ENCODE measurements around the gene TBC1D4. TPM values are rescaled to one million over a fixed set of nuclear protein-coding genes. Genes with fewer than 3 reads are reported as not detected.

Gene TBC1D4
- total RNA-seq, 1 experiment from 2014 or later: 177 TPM

DNA sequence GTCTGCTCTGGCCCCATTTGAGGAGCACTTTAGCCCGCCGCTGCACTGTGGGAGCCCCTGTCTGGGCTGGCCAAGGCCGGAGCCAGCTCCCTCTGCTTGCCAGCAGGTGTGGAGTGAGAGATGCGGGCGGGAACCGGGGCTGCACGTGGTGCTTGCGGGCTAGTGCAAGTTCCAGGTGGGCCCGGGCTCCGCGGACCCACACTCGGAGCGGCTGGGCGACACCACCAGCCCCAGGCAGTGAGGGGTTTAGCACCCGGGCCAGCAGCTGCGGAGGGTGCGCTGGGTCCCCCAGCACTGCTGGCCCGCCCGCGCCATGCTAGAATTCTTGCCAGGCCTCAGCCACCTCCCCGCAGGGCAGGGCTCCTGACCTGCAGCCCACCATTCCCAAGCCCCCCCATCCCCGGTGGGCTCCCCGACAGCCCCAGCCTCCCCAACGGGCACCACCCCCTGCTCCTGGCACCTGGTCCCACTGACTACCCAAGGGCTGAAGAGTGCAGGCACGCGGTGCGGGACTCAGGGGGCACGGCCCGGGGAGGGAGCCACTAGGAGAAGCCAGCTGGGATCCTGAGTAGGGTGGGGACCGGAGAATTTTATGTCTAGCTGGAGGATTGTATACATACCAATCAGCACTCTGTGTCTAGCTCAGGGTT lies 36.6 kb upstream of the TBC1D4 start:
- no peaks in the 10 kb centered on the region for H3K27me3 ChIP-seq (replicated peaks; ENCODE audit: control insufficient read depth, insufficient read depth, low read length)
- Mint-ChIP-seq H3K4me1 (ENCODE audit: low read depth, unreplicated experiment) (no peaks in the 10 kb centered on the region), H3K4me3 (ENCODE audit: unreplicated experiment) (no peak overlapping the region), H3K27me3 (ENCODE audit: insufficient read depth, unreplicated experiment) (no peaks in the 10 kb centered on the region), H3K9me3 (ENCODE audit: unreplicated experiment) (peaks cover 24% of the 10 kb centered on the region), H3K36me3 (ENCODE audit: insufficient read depth, unreplicated experiment) (no peaks in the 10 kb centered on the region), H3K27ac (ENCODE audit: unreplicated experiment) (no peak overlapping the region)
- TF ChIP-seq, protein P1, sequence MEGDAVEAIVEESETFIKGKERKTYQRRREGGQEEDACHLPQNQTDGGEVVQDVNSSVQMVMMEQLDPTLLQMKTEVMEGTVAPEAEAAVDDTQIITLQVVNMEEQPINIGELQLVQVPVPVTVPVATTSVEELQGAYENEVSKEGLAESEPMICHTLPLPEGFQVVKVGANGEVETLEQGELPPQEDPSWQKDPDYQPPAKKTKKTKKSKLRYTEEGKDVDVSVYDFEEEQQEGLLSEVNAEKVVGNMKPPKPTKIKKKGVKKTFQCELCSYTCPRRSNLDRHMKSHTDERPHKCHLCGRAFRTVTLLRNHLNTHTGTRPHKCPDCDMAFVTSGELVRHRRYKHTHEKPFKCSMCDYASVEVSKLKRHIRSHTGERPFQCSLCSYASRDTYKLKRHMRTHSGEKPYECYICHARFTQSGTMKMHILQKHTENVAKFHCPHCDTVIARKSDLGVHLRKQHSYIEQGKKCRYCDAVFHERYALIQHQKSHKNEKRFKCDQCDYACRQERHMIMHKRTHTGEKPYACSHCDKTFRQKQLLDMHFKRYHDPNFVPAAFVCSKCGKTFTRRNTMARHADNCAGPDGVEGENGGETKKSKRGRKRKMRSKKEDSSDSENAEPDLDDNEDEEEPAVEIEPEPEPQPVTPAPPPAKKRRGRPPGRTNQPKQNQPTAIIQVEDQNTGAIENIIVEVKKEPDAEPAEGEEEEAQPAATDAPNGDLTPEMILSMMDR (IDR thresholded peaks at IDR 0.05; ENCODE audit: insufficient read depth in 1 of 2, low read depth in 1 of 2, low read length in 1 of 2, severe bottlenecking in 1 of 2, unreplicated experiment in 1 of 2): no peak
- intact Hi-C loops (cut with micrococcal nuclease; ENCODE audit: unreplicated experiment): no loop called here
- no peak overlapping the region for H3K4me3 ChIP-seq (ENCODE audit: low read depth, low read length)
- H3K36me3 ChIP-seq (ENCODE audit: control insufficient read depth, insufficient read depth, low read length): no peaks in the 10 kb centered on the region
- no TSS peak for BruUV-seq (replicated peaks)
- H3K4me1 ChIP-seq: no peaks in the 10 kb centered on the region
- DNase-seq: no peak
- H3K9me3 ChIP-seq: no peaks in the 10 kb centered on the region
- CTCF ChIA-PET: interaction anchor here (0.7 kb wide), 1 partner anchor 37 kb away, joined by 3 read pairs; the partner anchor contains the start of gene TBC1D4
- POLR2A ChIA-PET: no interaction called here

DNA sequence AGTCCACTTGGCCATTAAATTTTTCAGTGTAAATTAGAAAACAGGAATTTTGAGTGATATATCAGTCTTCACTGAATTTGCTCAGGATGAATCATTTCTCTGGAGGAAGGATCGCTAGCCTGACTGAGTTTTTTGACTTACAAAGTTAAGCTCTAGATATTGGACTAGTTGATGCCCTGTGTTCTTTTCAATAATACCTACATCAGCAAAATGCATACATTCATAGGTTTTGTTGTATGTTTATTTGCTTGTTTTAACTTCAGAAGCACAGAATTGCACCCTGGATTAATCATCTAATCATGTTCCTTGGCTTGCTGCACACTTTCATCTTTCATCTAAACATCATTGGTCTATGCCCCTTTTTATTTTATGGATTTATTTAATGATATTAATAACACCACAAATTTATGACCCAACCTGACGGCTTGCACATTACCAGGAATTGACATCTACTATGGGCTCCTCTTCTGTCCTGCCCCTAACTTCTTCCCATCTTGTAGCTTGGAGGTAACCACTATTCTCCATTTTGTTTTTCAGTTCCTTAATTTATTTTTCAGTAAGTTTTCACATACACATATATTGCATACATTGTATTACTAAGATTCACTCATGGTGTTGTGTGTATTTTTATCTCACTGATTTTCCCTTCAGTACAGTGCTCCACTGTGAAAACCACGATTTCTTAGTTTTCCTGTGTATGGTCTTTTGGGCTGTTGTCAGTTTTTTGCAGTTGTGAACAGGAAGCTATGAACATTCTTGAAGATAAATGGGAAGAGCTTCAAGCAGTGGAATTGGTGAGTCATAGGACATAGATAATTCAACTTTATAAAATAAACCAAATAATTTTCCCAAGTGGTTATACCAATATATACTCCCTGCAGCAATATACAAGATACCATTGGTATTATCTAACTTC lies 32.4 kb upstream of the TBC1D4 start:
- Mint-ChIP-seq H3K27ac (ENCODE audit: unreplicated experiment) (no peak overlapping the region), H3K4me1 (ENCODE audit: low read depth, unreplicated experiment) (no peaks in the 10 kb centered on the region), H3K36me3 (ENCODE audit: insufficient read depth, unreplicated experiment) (no peaks in the 10 kb centered on the region), H3K27me3 (ENCODE audit: insufficient read depth, unreplicated experiment) (peaks cover 3% of the 10 kb centered on the region), H3K9me3 (ENCODE audit: unreplicated experiment) (no peaks in the 10 kb centered on the region), H3K4me3 (ENCODE audit: unreplicated experiment) (no peak overlapping the region)
- ChIA-PET POLR2A (interaction anchor here (0.6 kb wide), 1 partner anchor 214 kb away, joined by 4 read pairs; no protein-coding TSS in a partner anchor), CTCF (interaction anchor here (0.6 kb wide), 1 partner anchor 19 kb away, joined by 4 read pairs; no protein-coding TSS in a partner anchor)
- intact Hi-C loops (cut with micrococcal nuclease; ENCODE audit: unreplicated experiment): no loop called here
- no peak for DNase-seq
- no peaks in the 10 kb centered on the region for H3K4me1 ChIP-seq
- H3K36me3 ChIP-seq (ENCODE audit: control insufficient read depth, insufficient read depth, low read length): no peaks in the 10 kb centered on the region
- no peaks in the 10 kb centered on the region for H3K27me3 ChIP-seq (replicated peaks; ENCODE audit: control insufficient read depth, insufficient read depth, low read length)
- no peak overlapping the region for H3K4me3 ChIP-seq (ENCODE audit: low read depth, low read length)
- TF ChIP-seq, protein P1 (IDR thresholded peaks at IDR 0.05; ENCODE audit: insufficient read depth in 1 of 2, low read depth in 1 of 2, low read length in 1 of 2, severe bottlenecking in 1 of 2, unreplicated experiment in 1 of 2): no peak
- H3K9me3 ChIP-seq: no peaks in the 10 kb centered on the region
- BruUV-seq (replicated peaks): no TSS peak

DNA sequence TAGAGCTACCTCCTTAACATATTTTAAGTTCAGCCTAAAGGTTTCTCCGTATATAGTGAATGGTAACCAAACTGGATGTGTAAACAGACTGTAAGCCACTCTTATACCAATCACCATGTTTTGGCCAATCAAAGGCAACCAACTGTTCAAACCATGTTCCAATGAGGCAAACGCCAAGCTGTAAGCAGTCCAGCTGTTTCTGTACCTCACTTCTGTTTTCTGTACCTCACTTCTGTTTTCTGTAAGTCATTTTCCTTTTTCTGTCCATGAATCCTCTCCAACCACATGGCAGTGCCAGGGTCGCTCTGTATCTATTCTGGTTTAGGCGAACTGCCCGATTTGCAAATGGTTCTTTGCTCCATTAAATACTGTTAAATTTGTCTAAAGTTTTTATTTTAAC lies 31.3 kb upstream of the TBC1D4 start:
- POLR2A ChIA-PET: no interaction called here
- H3K9me3 Mint-ChIP-seq (ENCODE audit: unreplicated experiment): no peaks in the 10 kb centered on the region
- no peaks in the 10 kb centered on the region for H3K36me3 Mint-ChIP-seq (ENCODE audit: insufficient read depth, unreplicated experiment)
- DNase-seq: no peak
- H3K4me1 ChIP-seq: no peaks in the 10 kb centered on the region
- no TSS peak for BruUV-seq (replicated peaks)
- H3K4me3 Mint-ChIP-seq (ENCODE audit: unreplicated experiment): no peak overlapping the region
- intact Hi-C loops (cut with micrococcal nuclease; ENCODE audit: unreplicated experiment): no loop called here
- H3K9me3 ChIP-seq: no peaks in the 10 kb centered on the region
- no peak overlapping the region for H3K27ac Mint-ChIP-seq (ENCODE audit: unreplicated experiment)
- H3K4me3 ChIP-seq (ENCODE audit: low read depth, low read length): no peak overlapping the region
- no peaks in the 10 kb centered on the region for H3K27me3 ChIP-seq (replicated peaks; ENCODE audit: control insufficient read depth, insufficient read depth, low read length)
- H3K36me3 ChIP-seq (ENCODE audit: control insufficient read depth, insufficient read depth, low read length): no peaks in the 10 kb centered on the region
- peaks cover 3% of the 10 kb centered on the region for H3K27me3 Mint-ChIP-seq (ENCODE audit: insufficient read depth, unreplicated experiment)
- TF ChIP-seq, protein P1 (IDR thresholded peaks at IDR 0.05; ENCODE audit: insufficient read depth in 1 of 2, low read depth in 1 of 2, low read length in 1 of 2, severe bottlenecking in 1 of 2, unreplicated experiment in 1 of 2): no peak
- CTCF ChIA-PET: no interaction called here
- H3K4me1 Mint-ChIP-seq (ENCODE audit: low read depth, unreplicated experiment): no peaks in the 10 kb centered on the region
